Activated CD4-positive, alpha-beta T cell treated with anti-CD3 and anti-CD28 coated beads, Interleukin-2, amount 10 ng/mL, durations not matched to agents 24 days and 14 days (primary cell): ENCODE measurements around the gene CISD3. TPM values are rescaled to one million over a fixed set of nuclear protein-coding genes. Genes with fewer than 3 reads are reported as not detected.

ENCODE experiments used
- DNase-seq: peaks from one replicate; pipeline ENCODE4 v3.0.0; 2022
- H3K27ac Mint-ChIP-seq: one replicate; pipeline ENCODE4 v1.8.0; 2022; ENCODE audit warnings: mild to moderate bottlenecking, mixed read lengths
- H3K27me3 Mint-ChIP-seq: one replicate; pipeline ENCODE4 v1.8.0; 2022; ENCODE audit warnings: mixed read lengths
- H3K36me3 Mint-ChIP-seq: one replicate; pipeline ENCODE4 v1.8.0; 2022; ENCODE audit warnings: low read depth, mild to moderate bottlenecking, mixed read lengths
- H3K4me1 Mint-ChIP-seq: one replicate; pipeline ENCODE4 v1.8.0; 2021; ENCODE audit warnings: mixed read lengths
- H3K4me3 Mint-ChIP-seq: one replicate; pipeline ENCODE4 v1.8.0; 2022; ENCODE audit warnings: mild to moderate bottlenecking, moderate library complexity, mixed read lengths
- H3K9me3 Mint-ChIP-seq: one replicate; pipeline ENCODE4 v1.8.0; 2021; ENCODE audit warnings: mixed read lengths
- intact Hi-C: fragments of 100-400 bp; cut with micrococcal nuclease; formaldehyde crosslinking; loops from one replicate; pipeline ENCODE4 v1.15.1; 2023
- total RNA-seq: library from RNA; stranded (reverse); gene quantifications from 2 replicates; pipeline ENCODE4 v1.2.3, GENCODE V29; 2022

Gene CISD3
- total RNA-seq, 1 donor from 2014 or later, result 46.7 TPM

GRCh38 chr17:38748892-38749222, 18.7 kb downstream of the CISD3 start:
- peaks cover 43% of the 10 kb centered on the region for H3K4me1 Mint-ChIP-seq
- no peak overlapping the region for H3K27ac Mint-ChIP-seq
- peak overlapping the region; percentile 99 for H3K4me3 Mint-ChIP-seq
- H3K27me3 Mint-ChIP-seq, result peaks cover 39% of the 10 kb centered on the region
- DNase-seq, result no peak
- no peaks in the 10 kb centered on the region for H3K9me3 Mint-ChIP-seq
- peaks cover 11% of the 10 kb centered on the region for H3K36me3 Mint-ChIP-seq
- intact Hi-C loops, result no loop called here

GRCh38 chr17:38749223-38750043, 19.3 kb downstream of the CISD3 start:
- Mint-ChIP-seq H3K27ac (no peak overlapping the region), H3K36me3 (peaks cover 15% of the 10 kb centered on the region), H3K27me3 (peaks cover 39% of the 10 kb centered on the region), H3K9me3 (no peaks in the 10 kb centered on the region), H3K4me3 (peak overlapping the region; percentile 99), H3K4me1 (peaks cover 45% of the 10 kb centered on the region)
- DNase-seq, result peak; percentile 73
- intact Hi-C loops, result loop anchor here (5.0 kb wide), 1 partner anchor 103 kb away; the partner anchor contains the start of gene RPL23

- no peak for DNase-seq
- no peaks in the 10 kb centered on the region for H3K9me3 Mint-ChIP-seq
- intact Hi-C loops, result loop anchor here (5.0 kb wide), 1 partner anchor 102 kb away; the partner anchor contains the start of gene RPL23
- peaks cover 48% of the 10 kb centered on the region for H3K4me1 Mint-ChIP-seq
- peaks cover 18% of the 10 kb centered on the region for H3K36me3 Mint-ChIP-seq
- H3K27me3 Mint-ChIP-seq, result peaks cover 39% of the 10 kb centered on the region
- no peak overlapping the region for H3K27ac Mint-ChIP-seq
- H3K4me3 Mint-ChIP-seq, result peak overlapping the region; percentile 99
Measured at GRCh38 chr17:38750044-38750311, 19.8 kb downstream of the CISD3 start.

- Mint-ChIP-seq H3K27ac (peak overlapping the region; percentile 98), H3K9me3 (no peaks in the 10 kb centered on the region), H3K36me3 (peaks cover 20% of the 10 kb centered on the region), H3K4me1 (peaks cover 48% of the 10 kb centered on the region), H3K27me3 (peaks cover 39% of the 10 kb centered on the region), H3K4me3 (peak overlapping the region; percentile 99)
- intact Hi-C loops, result loop anchor here (1.0 to 5.0 kb wide), 2 partner anchors 20 to 102 kb away; partner anchors contain the start of genes CISD3 and RPL23
- DNase-seq, result peak; percentile 74
Measured at GRCh38 chr17:38750312-38751121, 20.4 kb downstream of the CISD3 start.

GRCh38 chr17:38751144-38751807, 21.1 kb downstream of the CISD3 start:
- intact Hi-C loops, result loop anchor here (1.0 to 5.0 kb wide), 2 partner anchors 21 to 101 kb away; partner anchors contain the start of genes CISD3 and RPL23
- Mint-ChIP-seq H3K27ac (peak overlapping the region; percentile 98), H3K36me3 (peaks cover 28% of the 10 kb centered on the region), H3K4me3 (peak overlapping the region; percentile 99), H3K4me1 (peaks cover 45% of the 10 kb centered on the region), H3K27me3 (peaks cover 34% of the 10 kb centered on the region), H3K9me3 (no peaks in the 10 kb centered on the region)
- DNase-seq, result no peak

- H3K36me3 Mint-ChIP-seq, result peaks cover 31% of the 10 kb centered on the region
- H3K27me3 Mint-ChIP-seq, result peaks cover 28% of the 10 kb centered on the region
- peaks cover 39% of the 10 kb centered on the region for H3K4me1 Mint-ChIP-seq
- DNase-seq, result peak; percentile 97
- H3K4me3 Mint-ChIP-seq, result peak overlapping the region; percentile 99
- intact Hi-C loops, result loop anchor here (1.0 to 5.0 kb wide), 8 partner anchors 22 to 402 kb away; partner anchors contain the start of genes CISD3, CWC25, PIP4K2B and RPL23
- H3K9me3 Mint-ChIP-seq, result no peaks in the 10 kb centered on the region
- peak overlapping the region; percentile 98 for H3K27ac Mint-ChIP-seq
Measured at GRCh38 chr17:38751808-38752307, 21.7 kb downstream of the CISD3 start.

GRCh38 chr17:38752308-38753070, 22.3 kb downstream of the CISD3 start, which contains the start of gene PSMB3:
PSMB3 (plus strand) TSS chr17:38752741; CDS start chr17:38752827, 86 bp downstream.
- DNase-seq, result peak; percentile 99
- intact Hi-C loops, result loop anchor here (1.0 to 5.0 kb wide), 7 partner anchors 46 to 402 kb away; partner anchors contain the start of genes CWC25, PIP4K2B and RPL23
- H3K27ac Mint-ChIP-seq, result peak within 1 kb of the TSS; percentile 98
- H3K4me1 Mint-ChIP-seq, result peaks cover 39% of the 10 kb centered on the region
- H3K4me3 Mint-ChIP-seq, result peak within 1 kb of the TSS; percentile 99
- H3K9me3 Mint-ChIP-seq, result no peaks in the 10 kb centered on the region
- H3K27me3 Mint-ChIP-seq, result peaks cover 27% of the 10 kb centered on the region
- peaks cover 34% of the 10 kb centered on the region for H3K36me3 Mint-ChIP-seq

- Mint-ChIP-seq H3K4me3 (peak overlapping the region; percentile 99), H3K36me3 (peaks cover 37% of the 10 kb centered on the region), H3K4me1 (peaks cover 39% of the 10 kb centered on the region), H3K27ac (peak overlapping the region; percentile 98), H3K9me3 (no peaks in the 10 kb centered on the region), H3K27me3 (peaks cover 24% of the 10 kb centered on the region)
- DNase-seq, result no peak
- intact Hi-C loops, result loop anchor here (2.0 to 5.0 kb wide), 2 partner anchors 46 to 99 kb away; partner anchors contain the start of genes PIP4K2B and RPL23
Measured at GRCh38 chr17:38753071-38753506, 22.9 kb downstream of the CISD3 start.

- DNase-seq, result peak; percentile 80
- Mint-ChIP-seq H3K4me1 (peaks cover 14% of the 10 kb centered on the region), H3K4me3 (no peak overlapping the region), H3K9me3 (no peaks in the 10 kb centered on the region), H3K27me3 (no peaks in the 10 kb centered on the region), H3K36me3 (peaks cover 71% of the 10 kb centered on the region), H3K27ac (no peak overlapping the region)
- intact Hi-C loops, result no loop called here
Measured at GRCh38 chr17:38761612-38762011, 31.5 kb downstream of the CISD3 start.

- Mint-ChIP-seq H3K36me3 (peaks cover 76% of the 10 kb centered on the region), H3K9me3 (no peaks in the 10 kb centered on the region), H3K4me3 (no peak overlapping the region), H3K27ac (no peak overlapping the region), H3K27me3 (no peaks in the 10 kb centered on the region), H3K4me1 (peaks cover 16% of the 10 kb centered on the region)
- DNase-seq, result no peak
- intact Hi-C loops, result no loop called here
Measured at GRCh38 chr17:38762231-38762630, 32.1 kb downstream of the CISD3 start.

GRCh38 chr17:38766341-38766740, 36.2 kb downstream of the CISD3 start:
- Mint-ChIP-seq H3K9me3 (no peaks in the 10 kb centered on the region), H3K27ac (no peak overlapping the region), H3K27me3 (no peaks in the 10 kb centered on the region), H3K4me3 (no peak overlapping the region), H3K36me3 (peaks cover 72% of the 10 kb centered on the region), H3K4me1 (peaks cover 6% of the 10 kb centered on the region)
- no peak for DNase-seq
- intact Hi-C loops, result no loop called here

GRCh38 chr17:38768417-38768816, 38.3 kb downstream of the CISD3 start:
- intact Hi-C loops, result no loop called here
- no peaks in the 10 kb centered on the region for H3K9me3 Mint-ChIP-seq
- H3K4me1 Mint-ChIP-seq, result peaks cover 2% of the 10 kb centered on the region
- H3K36me3 Mint-ChIP-seq, result peaks cover 73% of the 10 kb centered on the region
- no peak overlapping the region for H3K4me3 Mint-ChIP-seq
- H3K27ac Mint-ChIP-seq, result no peak overlapping the region
- no peaks in the 10 kb centered on the region for H3K27me3 Mint-ChIP-seq
- no peak for DNase-seq
